ENCODE results near the gene DHX8. TPM values are rescaled to one million over a fixed set of nuclear protein-coding genes. Genes with fewer than 3 reads are reported as not detected.

Gene DHX8
- total RNA-seq, 1 donor from 2014 or later, result 63.4 TPM

- no peak for DNase-seq
Measured at GRCh38 chr17:43442711-43443110, 41.1 kb upstream of the DHX8 start.

DNA sequence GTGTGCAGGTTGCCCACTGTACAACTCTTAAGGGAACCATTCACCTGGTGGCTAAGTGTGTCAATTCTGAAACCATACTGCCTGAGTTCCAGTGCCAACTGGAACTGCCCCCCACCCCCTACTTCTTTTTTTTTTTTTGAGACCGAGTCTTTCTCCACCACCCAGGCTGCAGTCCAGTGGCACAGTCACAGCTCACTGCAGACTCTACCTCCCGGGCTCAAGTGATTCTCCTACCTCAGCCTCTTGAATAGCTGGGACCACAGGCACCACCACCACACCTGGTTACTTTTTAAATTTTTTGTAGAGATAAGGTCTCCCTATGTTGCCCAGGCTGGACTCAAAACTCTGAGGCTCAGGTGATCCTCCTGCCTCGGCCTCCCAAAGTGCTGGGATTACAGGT is 40.4 kb upstream of the DHX8 start:
- Mint-ChIP-seq H3K4me1 (no peaks in the 10 kb centered on the region), H3K27me3 (peaks cover 15% of the 10 kb centered on the region), H3K36me3 (ENCODE audit: low read depth) (no peaks in the 10 kb centered on the region), H3K9me3 (peaks cover 3% of the 10 kb centered on the region), H3K4me3 (no peak overlapping the region), H3K27ac (no peak overlapping the region)
- ChIA-PET CTCF (no interaction called here), POLR2A (interaction anchor here (0.7 kb wide), 1 partner anchor 45 kb away, joined by 3 read pairs; the partner anchor contains the start of gene ARL4D)
- TF ChIP-seq, protein P1, sequence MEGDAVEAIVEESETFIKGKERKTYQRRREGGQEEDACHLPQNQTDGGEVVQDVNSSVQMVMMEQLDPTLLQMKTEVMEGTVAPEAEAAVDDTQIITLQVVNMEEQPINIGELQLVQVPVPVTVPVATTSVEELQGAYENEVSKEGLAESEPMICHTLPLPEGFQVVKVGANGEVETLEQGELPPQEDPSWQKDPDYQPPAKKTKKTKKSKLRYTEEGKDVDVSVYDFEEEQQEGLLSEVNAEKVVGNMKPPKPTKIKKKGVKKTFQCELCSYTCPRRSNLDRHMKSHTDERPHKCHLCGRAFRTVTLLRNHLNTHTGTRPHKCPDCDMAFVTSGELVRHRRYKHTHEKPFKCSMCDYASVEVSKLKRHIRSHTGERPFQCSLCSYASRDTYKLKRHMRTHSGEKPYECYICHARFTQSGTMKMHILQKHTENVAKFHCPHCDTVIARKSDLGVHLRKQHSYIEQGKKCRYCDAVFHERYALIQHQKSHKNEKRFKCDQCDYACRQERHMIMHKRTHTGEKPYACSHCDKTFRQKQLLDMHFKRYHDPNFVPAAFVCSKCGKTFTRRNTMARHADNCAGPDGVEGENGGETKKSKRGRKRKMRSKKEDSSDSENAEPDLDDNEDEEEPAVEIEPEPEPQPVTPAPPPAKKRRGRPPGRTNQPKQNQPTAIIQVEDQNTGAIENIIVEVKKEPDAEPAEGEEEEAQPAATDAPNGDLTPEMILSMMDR (IDR thresholded peaks at IDR 0.05), result no peak
- ATAC-seq (ENCODE audit: low read depth) (no peak), DNase-seq (no peak)
- intact Hi-C loops (cut with micrococcal nuclease), result no loop called here

More at GRCh38 chr17:43442711-43443110, 41.1 kb upstream of the DHX8 start:
- H3K4me3 Mint-ChIP-seq, result no peak overlapping the region
- TF ChIP-seq, protein P1 (IDR thresholded peaks at IDR 0.05), result no peak
- H3K27ac Mint-ChIP-seq, result no peak overlapping the region
- CTCF ChIA-PET, result no interaction called here
- intact Hi-C loops (cut with micrococcal nuclease), result no loop called here
- H3K4me1 Mint-ChIP-seq, result no peaks in the 10 kb centered on the region
- peaks cover 3% of the 10 kb centered on the region for H3K9me3 Mint-ChIP-seq
- peaks cover 15% of the 10 kb centered on the region for H3K27me3 Mint-ChIP-seq
- no peaks in the 10 kb centered on the region for H3K36me3 Mint-ChIP-seq (ENCODE audit: low read depth)
- ATAC-seq (ENCODE audit: low read depth), result no peak
- POLR2A ChIA-PET, result interaction anchor here (0.7 kb wide), 1 partner anchor 44 kb away, joined by 3 read pairs; the partner anchor contains the start of gene ARL4D

DNA sequence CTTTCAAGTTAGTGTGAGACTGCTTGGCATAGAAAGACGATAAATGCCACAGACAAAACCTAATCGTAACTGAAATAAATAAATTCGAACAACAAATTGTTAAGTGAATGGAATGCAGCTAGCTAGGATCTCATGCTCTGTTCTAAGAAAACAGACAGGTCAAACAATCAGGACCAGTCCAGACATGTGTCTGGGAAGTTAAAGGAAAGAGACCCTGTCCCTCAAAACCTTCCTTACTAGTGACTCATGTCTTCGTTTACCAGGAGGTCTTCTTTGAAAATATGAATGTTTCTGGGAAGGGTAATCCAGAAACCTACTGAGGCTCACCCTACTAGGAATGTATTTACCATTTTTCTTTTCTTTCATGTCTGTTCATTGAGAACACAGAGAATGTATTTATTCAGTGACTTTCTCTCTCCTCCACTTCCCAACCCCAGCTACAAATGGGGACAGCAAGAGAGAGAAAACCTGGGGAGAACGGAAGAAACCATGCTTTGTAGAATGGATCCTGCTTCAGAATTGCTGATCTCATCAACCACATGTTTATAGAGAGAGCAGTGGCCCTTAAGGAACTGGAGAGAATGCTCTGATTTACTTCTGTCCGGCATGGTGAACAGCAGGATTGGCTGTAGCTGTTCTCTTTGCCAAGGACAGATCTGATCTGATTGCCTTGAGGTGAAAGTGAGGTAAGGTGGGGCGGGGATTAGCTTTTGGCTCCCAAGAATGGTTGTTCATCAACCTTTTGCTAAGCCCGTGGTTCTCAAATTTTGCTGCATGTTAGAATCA is 39.4 kb upstream of the DHX8 start:
- Mint-ChIP-seq H3K4me3 (no peak overlapping the region), H3K4me1 (no peaks in the 10 kb centered on the region), H3K36me3 (ENCODE audit: low read depth) (no peaks in the 10 kb centered on the region), H3K9me3 (peaks cover 3% of the 10 kb centered on the region), H3K27me3 (peaks cover 15% of the 10 kb centered on the region), H3K27ac (no peak overlapping the region)
- intact Hi-C loops (cut with micrococcal nuclease), result no loop called here
- ATAC-seq (ENCODE audit: low read depth) (no peak), DNase-seq (no peak)
- TF ChIP-seq, protein P1 (IDR thresholded peaks at IDR 0.05), result no peak
- POLR2A ChIA-PET, result no interaction called here
- CTCF ChIA-PET, result no interaction called here

- H3K4me3 Mint-ChIP-seq, result no peak overlapping the region
- TF ChIP-seq, protein P1 (IDR thresholded peaks at IDR 0.05), result no peak
- H3K4me1 Mint-ChIP-seq, result no peaks in the 10 kb centered on the region
- POLR2A ChIA-PET, result no interaction called here
- no peak for ATAC-seq (ENCODE audit: low read depth)
- DNase-seq, result no peak
- intact Hi-C loops (cut with micrococcal nuclease), result no loop called here
- peaks cover 15% of the 10 kb centered on the region for H3K27me3 Mint-ChIP-seq
- H3K27ac Mint-ChIP-seq, result no peak overlapping the region
- CTCF ChIA-PET, result no interaction called here
- peaks cover 3% of the 10 kb centered on the region for H3K9me3 Mint-ChIP-seq
- no peaks in the 10 kb centered on the region for H3K36me3 Mint-ChIP-seq (ENCODE audit: low read depth)
Measured at GRCh38 chr17:43445009-43445589, 38.7 kb upstream of the DHX8 start.

- Mint-ChIP-seq H3K36me3 (ENCODE audit: low read depth) (no peaks in the 10 kb centered on the region), H3K27me3 (peaks cover 15% of the 10 kb centered on the region), H3K4me3 (no peak overlapping the region), H3K27ac (no peak overlapping the region), H3K9me3 (peaks cover 3% of the 10 kb centered on the region), H3K4me1 (no peaks in the 10 kb centered on the region)
- DNase-seq, result no peak
- CTCF ChIA-PET, result interaction anchor here (0.6 kb wide), 1 partner anchor 15 kb away, joined by 3 read pairs; no protein-coding TSS in a partner anchor
- intact Hi-C loops (cut with micrococcal nuclease), result no loop called here
- no peak for ATAC-seq (ENCODE audit: low read depth)
- TF ChIP-seq, protein P1 (IDR thresholded peaks at IDR 0.05), result no peak
- POLR2A ChIA-PET, result no interaction called here
Measured at GRCh38 chr17:43446773-43447172, 37.0 kb upstream of the DHX8 start.

All from activated B cell treated with CpG ODN at 0.5 μM for 24 hours (primary cell).